Right atrium auricular region (tissue), 2 donors: ENCODE results near the gene HSH2D. TPM values are rescaled to one million over a fixed set of nuclear protein-coding genes. Genes with fewer than 3 reads are reported as not detected.

Experiments
- DNase-seq: peaks from one replicate; pipeline ENCODE4 v3.0.0-alpha.2; 2019; ENCODE audit warnings: low spot score
- H3K27ac ChIP-seq, 2 donors: fragments of 200-600 bp; sonication (generic); 1 replicate in 1 of 2; 2 replicates in 1 of 2; pipeline ENCODE4 v1.5.1; 2016 to 2019
- H3K27me3 ChIP-seq, 2 donors: fragments of 200-600 bp; sonication (generic); one replicate each; pipeline versions ENCODE4 v1.5.1 to v1.6.0; 2017 to 2019
- H3K36me3 ChIP-seq: fragments of 200-600 bp; sonication (generic); one replicate; pipeline ENCODE4 v1.5.1; 2016
- H3K4me1 ChIP-seq, 2 donors: fragments of 200-600 bp; sonication (generic); one replicate each; pipeline versions ENCODE4 v1.5.1 to v1.6.0; 2017 to 2019
- H3K4me3 ChIP-seq, 2 donors: fragments of 200-600 bp; sonication (generic); 1 replicate in 1 of 2; 2 replicates in 1 of 2; pipeline ENCODE4 v1.5.1; 2017 to 2019; ENCODE audit warnings: mild to moderate bottlenecking in 1 of 2, moderate library complexity in 1 of 2
- H3K9me3 ChIP-seq, 2 donors: fragments of 200-600 bp; sonication (generic); one replicate each; pipeline ENCODE4 v1.5.1; 2019
- CTCF ChIP-seq, 2 donors: fragments of 200-600 bp; sonication (generic); IDR thresholded peaks; one replicate each; pipeline ENCODE4 v1.5.1; 2019; ENCODE audit warnings: antibody characterized with exemption in 2 of 2
- total RNA-seq, 2 donors: library from RNA; depleted of rRNA; stranded (reverse); fragments of >200 nt; gene quantifications; one replicate each; pipeline ENCODE4 v1.1.0, GENCODE V29; 2016

HSH2D gene
- total RNA-seq, result 1 to 10 TPM in 1 of 2 donors, not detected in 1; 1.1 TPM

GRCh38 chr19:16143399-16144215 lies at the start of gene HSH2D:
TSS of gene HSH2D (plus strand) at chr19:16143685. CDS start at chr19:16148751, 5,066 bp downstream.
- H3K36me3 ChIP-seq, result no peaks in the 10 kb centered on the region
- no peak for TF ChIP-seq CTCF (IDR thresholded peaks at IDR 0.05)
- no peak for DNase-seq
- no peaks in the 10 kb centered on the region for H3K4me1 ChIP-seq
- H3K27ac ChIP-seq, result no peak within 1 kb of the TSS
- H3K27me3 ChIP-seq, result no peaks in the 10 kb centered on the region
- no peak within 1 kb of the TSS for H3K4me3 ChIP-seq
- no peaks in the 10 kb centered on the region for H3K9me3 ChIP-seq

GRCh38 chr19:16094360-16095070 lies 49.0 kb upstream of the HSH2D start:
- Histone ChIP-seq H3K4me1 (no peaks in the 10 kb centered on the region), H3K36me3 (peaks cover 98% of the 10 kb centered on the region), H3K27me3 (no peaks in the 10 kb centered on the region), H3K9me3 (no peaks in the 10 kb centered on the region), H3K4me3 (no peak overlapping the region), H3K27ac (peak overlapping the region in 1 of 2 donors; percentile 35)
- no peak for TF ChIP-seq CTCF (IDR thresholded peaks at IDR 0.05)
- no peak for DNase-seq

GRCh38 chr19:16095071-16095571 lies 48.4 kb upstream of the HSH2D start:
- H3K9me3 ChIP-seq, result no peaks in the 10 kb centered on the region
- peak overlapping the region; percentile 10 to 35 for H3K27ac ChIP-seq
- no peaks in the 10 kb centered on the region for H3K27me3 ChIP-seq
- H3K4me3 ChIP-seq, result no peak overlapping the region
- no peaks in the 10 kb centered on the region for H3K4me1 ChIP-seq
- H3K36me3 ChIP-seq, result peaks cover 98% of the 10 kb centered on the region
- DNase-seq, result no peak
- no peak for TF ChIP-seq CTCF (IDR thresholded peaks at IDR 0.05)

- no peak for TF ChIP-seq CTCF (IDR thresholded peaks at IDR 0.05)
- no peaks in the 10 kb centered on the region for H3K27me3 ChIP-seq
- no peaks in the 10 kb centered on the region for H3K4me1 ChIP-seq
- DNase-seq, result no peak
- peaks cover 98% of the 10 kb centered on the region for H3K36me3 ChIP-seq
- H3K9me3 ChIP-seq, result no peaks in the 10 kb centered on the region
- H3K27ac ChIP-seq, result peak overlapping the region in 1 of 2 donors; percentile 7
- no peak overlapping the region for H3K4me3 ChIP-seq
Measured at GRCh38 chr19:16096280-16096855, 47.1 kb upstream of the HSH2D start.

GRCh38 chr19:16098416-16098768 lies 45.1 kb upstream of the HSH2D start:
- no peak for TF ChIP-seq CTCF (IDR thresholded peaks at IDR 0.05)
- Histone ChIP-seq H3K9me3 (no peaks in the 10 kb centered on the region), H3K27ac (no peak overlapping the region), H3K4me1 (no peaks in the 10 kb centered on the region), H3K4me3 (no peak overlapping the region), H3K36me3 (peaks cover 98% of the 10 kb centered on the region), H3K27me3 (no peaks in the 10 kb centered on the region)
- DNase-seq, result no peak
